ENCODE results near the gene TUSC2. TPM values are rescaled to one million over a fixed set of nuclear protein-coding genes. Genes with fewer than 3 reads are reported as not detected.

Gene TUSC2
- total and polyA plus RNA-seq, 2 of the 8 experiments (the other 6 are each of a cell fraction or from before 2014, with no cell fraction given): 33.3 to 65.4 TPM

- CTCF ChIA-PET (ENCODE audit: partially characterized antibody): interaction anchor here (1.1 to 7.5 kb wide), 6 partner anchors 10 to 215 kb away, joined by 3 to 75 read pairs (median 4); partner anchors contain the start of genes HYAL3, LSMEM2 and NAA80
- no peak for DNase-seq (ENCODE audit: low read depth in 1 of 2, low spot score in 2 of 2)
- H3K79me1 ChIP-seq (ENCODE audit: low read depth, low read length): peaks cover 5% of the 10 kb centered on the region; the same call in 1 of the 2 replicates
- FAIRE-seq: no peak
- H3K4me1 ChIP-seq (replicated peaks in 1 of 4; ENCODE audit: control insufficient read depth in 3 of 4, insufficient read depth in 4 of 4, low read length in 3 of 4): peaks cover 0 to 27% (median 13%) of the 10 kb centered on the region in 4 experiments; a peak in 6 of 7 replicates
- H3K9me3 ChIP-seq (ENCODE audit: insufficient read depth in 2 of 2, low read depth in 1 of 2, low read length in 1 of 2): no peaks in the 10 kb centered on the region
- no peak overlapping the region for H2BK12ac ChIP-seq (ENCODE audit: low read depth, low read length)
- H3K79me2 ChIP-seq (ENCODE audit: control insufficient read depth in 1 of 2, insufficient read depth in 2 of 2, low read length in 2 of 2): peaks cover 0 to 11% of the 10 kb centered on the region in 2 experiments; a peak in 2 of 4 replicates
- peak overlapping the region; percentile 72 to 98 for H3K4me2 ChIP-seq (ENCODE audit: insufficient read depth in 1 of 2, low read depth in 2 of 2, low read length in 2 of 2)
- no peak overlapping the region for H3K27ac ChIP-seq (ENCODE audit: low read depth, low read length)
- peaks cover 6 to 7% of the 10 kb centered on the region in 2 experiments for H4K20me1 ChIP-seq (replicated peaks in 1 of 2; ENCODE audit: control insufficient read depth in 1 of 2, insufficient read depth in 2 of 2, low read length in 2 of 2)
- H3K36me3 ChIP-seq (ENCODE audit: control insufficient read depth in 2 of 4, insufficient read depth in 4 of 4, low read length in 3 of 4): peaks cover 10 to 31% (median 22%) of the 10 kb centered on the region in 4 experiments; a peak in 7 of 8 replicates
- peak overlapping the region; percentile 42; the same call in 1 of the 2 replicates for H4K8ac ChIP-seq (ENCODE audit: extremely low read depth, insufficient read depth, low read length)
- H3K23me2 ChIP-seq (ENCODE audit: low read depth, low read length): peaks cover 19% of the 10 kb centered on the region; the same call in 1 of the 2 replicates
- no peak overlapping the region for H2BK120ac ChIP-seq (replicated peaks; ENCODE audit: low read depth, low read length)
- no peak overlapping the region for H4K5ac ChIP-seq (ENCODE audit: insufficient read length, low read depth, low read length)
- WGBS, 2 experiments (ENCODE audit: extremely low coverage in 1 of 2, insufficient coverage in 1 of 2, insufficient read length in 1 of 2, insufficient replicate concordance in 2 of 2, low coverage in 1 of 2, low lambda C conversion rate in 2 of 2, missing lambda C conversion rate in 1 of 2): 89% methylated on average over 4 of the region's 4 CpGs; no CpG with 5 or more reads in 1 of the 2 experiments
- peak overlapping the region; percentile 52 to 97 (median 90) for H3K4me3 ChIP-seq (ENCODE audit: extremely low read depth in 1 of 4, insufficient read depth in 2 of 4, low read depth in 3 of 4, low read length in 4 of 4)
- TF ChIP-seq SRF (IDR thresholded peaks at IDR 0.05; ENCODE audit: low read depth, low read length) (no peak), TAF7 (optimal IDR thresholded peaks at IDR 0.05; ENCODE audit: borderline replicate concordance, low read depth, low read length) (no peak), CTBP2 (IDR thresholded peaks at IDR 0.05; ENCODE audit: borderline replicate concordance, insufficient read depth, insufficient read length, low read length) (no peak), RFX5 (IDR thresholded peaks at IDR 0.05; ENCODE audit: borderline replicate concordance, low read depth, low read length) (no peak), CBX8 (IDR thresholded peaks at IDR 0.05; ENCODE audit: borderline replicate concordance, low read depth, low read length) (no peak)
- H4K91ac ChIP-seq (replicated peaks; ENCODE audit: insufficient read length, low read length): no peak overlapping the region
- POLR2A ChIA-PET (ENCODE audit: partially characterized antibody): interaction anchor here (0.8 to 6.4 kb wide), 9 partner anchors 7 to 63 kb away, joined by 3 to 36 read pairs (median 15); partner anchors contain the start of genes HYAL1, HYAL2, IFRD2 and RASSF1
- H2BK5ac ChIP-seq (ENCODE audit: low read depth, low read length): no peak overlapping the region
- no peak overlapping the region for H2AFZ ChIP-seq (ENCODE audit: low read length)
- no peak overlapping the region for H3K56ac ChIP-seq (replicated peaks; ENCODE audit: insufficient read length, low read depth, low read length)
- H3K14ac ChIP-seq (ENCODE audit: insufficient read length): no peak overlapping the region
- H2BK15ac ChIP-seq (ENCODE audit: low read length): no peak overlapping the region
- H3K23ac ChIP-seq (ENCODE audit: insufficient read length): no peak overlapping the region
- H3K18ac ChIP-seq (ENCODE audit: extremely low read depth, low read length): no peak overlapping the region
- H2AK5ac ChIP-seq (ENCODE audit: low read depth, low read length): no peak overlapping the region
- H3K4ac ChIP-seq (replicated peaks; ENCODE audit: insufficient read length, low read depth, low read length): no peak overlapping the region
- peak overlapping the region in 1 of 4 experiments; percentile 72; a peak in 3 of 7 replicates for H3K9ac ChIP-seq (replicated peaks in 1 of 4; ENCODE audit: extremely low read depth in 1 of 4, low read depth in 3 of 4, low read length in 3 of 4)
- no peak overlapping the region for H2BK20ac ChIP-seq (ENCODE audit: low read length)
- H3K27me3 ChIP-seq (replicated peaks in 1 of 4; ENCODE audit: control insufficient read depth in 3 of 4, extremely low read depth in 1 of 4, insufficient read depth in 3 of 4, low read length in 3 of 4): no peaks in the 10 kb centered on the region
Measured at GRCh38 chr3:50327129-50327528, 894 bp downstream of the TUSC2 start.
